NB4 (cell line): Measurements from ENCODE around the gene MAG.

Experiments
- CTCF ChIP-seq: IDR thresholded peaks from one replicate; pipeline ENCODE4 v1.5.1; 2012; ENCODE audit warnings: low read depth, low read length
- MYC ChIP-seq: IDR thresholded peaks from 2 replicates; pipeline ENCODE4 v1.6.1; 2011; ENCODE audit warnings: low read depth, low read length

GRCh38 chr19:35328851-35329285 lies 36.9 kb downstream of the MAG start, which contains the start of gene CD22:
- no peak for TF ChIP-seq CTCF
- no peak for TF ChIP-seq MYC
